ENCODE measurements around the gene CNTNAP2.

DNA sequence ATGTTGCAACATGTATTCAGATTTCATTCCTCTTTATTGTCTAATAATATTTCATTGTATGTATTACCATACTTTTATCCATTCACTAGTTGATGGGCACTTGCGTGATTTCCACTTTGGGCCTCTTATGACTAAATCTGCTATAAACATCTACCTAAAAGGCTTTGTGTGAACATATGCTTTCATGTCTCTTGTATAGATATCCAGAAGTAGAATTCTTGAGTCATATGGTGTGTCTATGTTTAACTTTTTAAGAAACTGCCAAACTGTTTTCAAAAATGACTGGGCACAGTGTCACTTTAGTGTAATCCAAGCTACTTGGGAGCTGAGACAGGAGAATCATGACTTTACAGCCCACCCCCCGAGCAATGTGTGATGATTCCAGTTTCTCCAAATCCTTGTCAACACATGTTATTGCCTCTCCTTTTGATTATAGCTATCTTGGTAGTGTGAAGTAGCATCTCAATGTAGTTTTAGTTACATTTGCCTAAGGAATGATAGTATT is 1855.1 kb downstream of the CNTNAP2 start:
- TF ChIP-seq, protein P1, sequence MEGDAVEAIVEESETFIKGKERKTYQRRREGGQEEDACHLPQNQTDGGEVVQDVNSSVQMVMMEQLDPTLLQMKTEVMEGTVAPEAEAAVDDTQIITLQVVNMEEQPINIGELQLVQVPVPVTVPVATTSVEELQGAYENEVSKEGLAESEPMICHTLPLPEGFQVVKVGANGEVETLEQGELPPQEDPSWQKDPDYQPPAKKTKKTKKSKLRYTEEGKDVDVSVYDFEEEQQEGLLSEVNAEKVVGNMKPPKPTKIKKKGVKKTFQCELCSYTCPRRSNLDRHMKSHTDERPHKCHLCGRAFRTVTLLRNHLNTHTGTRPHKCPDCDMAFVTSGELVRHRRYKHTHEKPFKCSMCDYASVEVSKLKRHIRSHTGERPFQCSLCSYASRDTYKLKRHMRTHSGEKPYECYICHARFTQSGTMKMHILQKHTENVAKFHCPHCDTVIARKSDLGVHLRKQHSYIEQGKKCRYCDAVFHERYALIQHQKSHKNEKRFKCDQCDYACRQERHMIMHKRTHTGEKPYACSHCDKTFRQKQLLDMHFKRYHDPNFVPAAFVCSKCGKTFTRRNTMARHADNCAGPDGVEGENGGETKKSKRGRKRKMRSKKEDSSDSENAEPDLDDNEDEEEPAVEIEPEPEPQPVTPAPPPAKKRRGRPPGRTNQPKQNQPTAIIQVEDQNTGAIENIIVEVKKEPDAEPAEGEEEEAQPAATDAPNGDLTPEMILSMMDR (IDR thresholded peaks at IDR 0.05; ENCODE audit: borderline replicate concordance, extremely low read depth, low read length, poor library complexity, severe bottlenecking), result no peak
- no peak for TF ChIP-seq EZH2 (IDR thresholded peaks at IDR 0.05; ENCODE audit: borderline replicate concordance, low read depth, low read length, severe bottlenecking)
